ENCODE measurements around the gene POLR1E.

Gene POLR1E

DNA sequence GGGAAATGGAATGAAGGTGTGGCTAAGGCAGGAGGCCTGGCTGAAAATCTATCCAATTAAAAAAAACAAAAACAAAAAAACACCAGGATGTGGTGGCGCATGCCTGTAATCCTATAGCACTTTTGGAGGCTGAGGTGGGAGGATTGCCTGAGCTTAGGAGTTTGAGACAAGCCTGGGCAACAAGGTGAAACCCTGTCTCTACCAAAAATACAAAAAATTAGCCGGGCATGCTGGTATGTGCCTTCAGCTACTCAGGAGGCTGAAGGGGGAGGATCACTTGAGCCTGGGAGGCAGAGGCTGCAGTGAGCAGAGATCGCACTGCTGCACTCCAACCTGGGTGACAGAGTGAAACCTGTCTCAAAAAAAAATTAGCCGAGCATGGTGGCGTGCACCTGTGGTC lies 42.2 kb upstream of the POLR1E start:
- Histone ChIP-seq H3K4me3 (ENCODE audit: low read length, poor library complexity, severe bottlenecking) (no peak overlapping the region), H3K4me1 (ENCODE audit: insufficient read depth, low read length, poor library complexity, severe bottlenecking) (no peaks in the 10 kb centered on the region), H3K4me2 (ENCODE audit: low read depth, low read length, poor library complexity, severe bottlenecking) (no peak overlapping the region), H3K79me2 (ENCODE audit: insufficient read depth, low read length) (peaks cover 41% of the 10 kb centered on the region; the same call in 1 of the 2 replicates), H3K36me3 (ENCODE audit: insufficient read depth, low read length) (peaks cover 44% of the 10 kb centered on the region; the same call in 1 of the 2 replicates), H2AFZ (ENCODE audit: low read length) (no peak overlapping the region), H3K27me3 (ENCODE audit: insufficient read depth, low read length, poor library complexity, severe bottlenecking) (no peaks in the 10 kb centered on the region), H4K20me1 (ENCODE audit: insufficient read depth, low read length, poor library complexity, severe bottlenecking) (no peaks in the 10 kb centered on the region), H3F3A (ENCODE audit: low read depth) (no peaks in the 10 kb centered on the region), H3K9ac (ENCODE audit: low read depth, low read length, poor library complexity, severe bottlenecking) (no peak overlapping the region), H3K9me3 (ENCODE audit: insufficient read depth, low read depth, low read length) (no peaks in the 10 kb centered on the region), H3K9me2 (replicated peaks; ENCODE audit: low read depth, low read length) (no peaks in the 10 kb centered on the region)
- TF ChIP-seq CTCF (conservative IDR thresholded peaks at IDR 0.05; ENCODE audit: low read length): no peak
- TF ChIP-seq EZH2phosphoT487 (IDR thresholded peaks at IDR 0.05; ENCODE audit: borderline replicate concordance): no peak

DNA sequence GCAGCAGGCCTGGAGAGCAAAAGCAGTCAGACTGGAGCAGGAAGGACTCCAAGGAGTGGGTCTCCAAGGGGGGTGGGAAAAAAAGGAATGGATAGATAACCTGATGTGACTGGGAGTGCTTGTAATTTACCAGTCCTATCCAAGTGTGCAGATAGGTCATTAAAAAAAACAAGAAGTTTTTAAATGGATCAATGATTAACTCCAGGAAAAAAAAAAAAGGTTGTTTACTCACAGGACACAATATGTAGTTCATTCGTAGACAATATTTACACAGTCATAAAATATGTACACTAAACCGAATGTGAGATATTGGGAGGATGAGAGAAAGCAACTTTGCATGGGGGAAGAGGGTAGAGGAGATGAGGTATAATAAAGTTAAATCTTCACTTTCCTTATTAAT lies 40.9 kb upstream of the POLR1E start:
- Histone ChIP-seq H3K9me3 (ENCODE audit: insufficient read depth, low read depth, low read length) (no peaks in the 10 kb centered on the region), H3K79me2 (ENCODE audit: insufficient read depth, low read length) (peaks cover 45% of the 10 kb centered on the region; the same call in 1 of the 2 replicates), H4K20me1 (ENCODE audit: insufficient read depth, low read length, poor library complexity, severe bottlenecking) (no peaks in the 10 kb centered on the region), H3K4me2 (ENCODE audit: low read depth, low read length, poor library complexity, severe bottlenecking) (no peak overlapping the region), H3K36me3 (ENCODE audit: insufficient read depth, low read length) (peaks cover 35% of the 10 kb centered on the region; the same call in 1 of the 2 replicates), H2AFZ (ENCODE audit: low read length) (no peak overlapping the region), H3K9me2 (replicated peaks; ENCODE audit: low read depth, low read length) (no peaks in the 10 kb centered on the region), H3K4me1 (ENCODE audit: insufficient read depth, low read length, poor library complexity, severe bottlenecking) (no peaks in the 10 kb centered on the region), H3K27me3 (ENCODE audit: insufficient read depth, low read length, poor library complexity, severe bottlenecking) (no peaks in the 10 kb centered on the region), H3K4me3 (ENCODE audit: low read length, poor library complexity, severe bottlenecking) (no peak overlapping the region), H3F3A (ENCODE audit: low read depth) (no peaks in the 10 kb centered on the region), H3K9ac (ENCODE audit: low read depth, low read length, poor library complexity, severe bottlenecking) (no peak overlapping the region)
- TF ChIP-seq EZH2phosphoT487 (IDR thresholded peaks at IDR 0.05; ENCODE audit: borderline replicate concordance) (no peak), CTCF (conservative IDR thresholded peaks at IDR 0.05; ENCODE audit: low read length) (no peak)

DNA sequence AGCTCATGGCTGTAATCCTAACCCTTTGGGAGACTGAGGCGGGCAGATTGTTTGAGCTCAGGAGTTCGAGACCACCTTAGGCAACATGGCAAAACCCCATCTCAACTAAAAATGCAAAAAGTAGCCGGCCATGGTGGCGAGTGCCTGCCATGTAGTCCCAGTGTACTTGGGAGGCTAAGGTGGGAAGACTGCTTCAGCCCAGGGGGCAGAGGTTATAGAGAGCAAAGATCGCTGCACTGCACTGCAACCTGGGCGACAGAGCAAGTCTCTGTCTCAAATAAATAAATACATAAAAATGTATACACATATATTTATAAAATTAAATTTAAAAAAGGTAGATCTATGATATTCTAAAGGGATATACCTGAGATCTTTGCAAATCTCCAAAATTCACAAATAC lies 39.9 kb upstream of the POLR1E start:
- Histone ChIP-seq H3K79me2 (ENCODE audit: insufficient read depth, low read length) (peaks cover 52% of the 10 kb centered on the region; the same call in 1 of the 2 replicates), H2AFZ (ENCODE audit: low read length) (no peak overlapping the region), H3K36me3 (ENCODE audit: insufficient read depth, low read length) (peaks cover 31% of the 10 kb centered on the region; the same call in 1 of the 2 replicates), H3K9ac (ENCODE audit: low read depth, low read length, poor library complexity, severe bottlenecking) (no peak overlapping the region), H3K9me3 (ENCODE audit: insufficient read depth, low read depth, low read length) (no peaks in the 10 kb centered on the region), H3K4me2 (ENCODE audit: low read depth, low read length, poor library complexity, severe bottlenecking) (no peak overlapping the region), H3F3A (ENCODE audit: low read depth) (no peaks in the 10 kb centered on the region), H3K4me3 (ENCODE audit: low read length, poor library complexity, severe bottlenecking) (no peak overlapping the region), H3K4me1 (ENCODE audit: insufficient read depth, low read length, poor library complexity, severe bottlenecking) (no peaks in the 10 kb centered on the region), H3K27me3 (ENCODE audit: insufficient read depth, low read length, poor library complexity, severe bottlenecking) (no peaks in the 10 kb centered on the region), H3K9me2 (replicated peaks; ENCODE audit: low read depth, low read length) (no peaks in the 10 kb centered on the region), H4K20me1 (ENCODE audit: insufficient read depth, low read length, poor library complexity, severe bottlenecking) (no peaks in the 10 kb centered on the region)
- TF ChIP-seq EZH2phosphoT487 (IDR thresholded peaks at IDR 0.05; ENCODE audit: borderline replicate concordance) (no peak), CTCF (conservative IDR thresholded peaks at IDR 0.05; ENCODE audit: low read length) (no peak)
